Left lung (tissue), 10 donors: ENCODE measurements around the gene PIK3R1. TPM values are rescaled to one million over a fixed set of nuclear protein-coding genes. Genes with fewer than 3 reads are reported as not detected.

Experiments
- ATAC-seq: fragments of 200-7000 bp; cut with Tn5 transposase; one replicate; pipeline ENCODE4 v1.9.1; 2020; ENCODE audit warnings: moderate library complexity
- DNase-seq, 4 donors: peaks; one replicate each; pipeline ENCODE4 v3.0.0-alpha.2; 2013 to 2020
- H3K27ac ChIP-seq, 2 donors: fragments of 200-600 bp; sonication (generic) in 1 of 2; one replicate each; pipeline versions ENCODE4 v1.5.0 to v1.8.0; 2020 to 2021
- H3K27me3 ChIP-seq, 2 donors: fragments of 200-600 bp; sonication (generic) in 1 of 2; one replicate each; pipeline versions ENCODE4 v1.5.0 to v1.8.0; 2020 to 2021
- H3K36me3 ChIP-seq, 2 donors: fragments of 200-600 bp; sonication (generic) in 1 of 2; one replicate each; pipeline versions ENCODE4 v1.5.0 to v1.8.0; 2020 to 2021
- H3K4me1 ChIP-seq, 2 donors: fragments of 200-600 bp; one replicate each; pipeline ENCODE4 v1.8.0; 2021
- H3K4me3 ChIP-seq, 2 donors: fragments of 200-600 bp; sonication (generic) in 1 of 2; one replicate each; pipeline versions ENCODE4 v1.5.0 to v1.8.0; 2020 to 2021; ENCODE audit warnings: mild to moderate bottlenecking in 1 of 2
- H3K9me3 ChIP-seq, 2 donors: fragments of 200-600 bp; sonication (generic) in 1 of 2; one replicate each; pipeline versions ENCODE4 v1.5.0 to v1.8.0; 2020 to 2021
- intact Hi-C, 2 donors: fragments of 100-400 bp; cut with DNase I; formaldehyde crosslinking; loops; one replicate each; pipeline versions ENCODE4 v1.11.2 to v1.14.2; 2022
- polyA plus RNA-seq, 6 donors: library from polyadenylated mRNA; unstranded; fragments of 120-200 nt; gene quantifications; one replicate each; pipeline ENCODE4 v1.2.1, GENCODE V29; 2013; ENCODE audit not compliant: insufficient read length in 6 of 6
- total RNA-seq, 2 donors: library from RNA; stranded (reverse); fragmentation: NEBNext Ultra II Directional; extraction: Animal tissue kit (Norgen Biotek cat#: 25700); gene quantifications; one replicate each; pipeline ENCODE4 v1.2.1, GENCODE V29; 2021
- TF ChIP-seq, protein P1 (sequence below), 2 donors: fragments of 200-600 bp; sonication (generic) in 1 of 2; IDR thresholded peaks; one replicate each; pipeline versions ENCODE4 v1.5.0 to v1.8.0; 2021; ENCODE audit warnings: antibody characterized with exemption in 2 of 2
- donor health status: DM: no; HTN: yes; CAD: no.
- donor health status: DM: no; HTN: no; CAD: no.

The PIK3R1 gene
- total and polyA plus RNA-seq, 8 donors = 70.9 to 92.9 (median 80.5) TPM

GRCh38 chr5:68339921-68340321 lies 124.4 kb downstream of the PIK3R1 start:
- H3K36me3 ChIP-seq = no peaks in the 10 kb centered on the region
- H3K4me1 ChIP-seq = peaks cover 4 to 9% of the 10 kb centered on the region in 2 donors
- DNase-seq (no peak), ATAC-seq (no peak)
- intact Hi-C loops = no loop called here
- no peak overlapping the region for H3K27ac ChIP-seq
- H3K27me3 ChIP-seq = no peaks in the 10 kb centered on the region
- H3K4me3 ChIP-seq = no peak overlapping the region
- H3K9me3 ChIP-seq = no peaks in the 10 kb centered on the region
- TF ChIP-seq, protein P1, sequence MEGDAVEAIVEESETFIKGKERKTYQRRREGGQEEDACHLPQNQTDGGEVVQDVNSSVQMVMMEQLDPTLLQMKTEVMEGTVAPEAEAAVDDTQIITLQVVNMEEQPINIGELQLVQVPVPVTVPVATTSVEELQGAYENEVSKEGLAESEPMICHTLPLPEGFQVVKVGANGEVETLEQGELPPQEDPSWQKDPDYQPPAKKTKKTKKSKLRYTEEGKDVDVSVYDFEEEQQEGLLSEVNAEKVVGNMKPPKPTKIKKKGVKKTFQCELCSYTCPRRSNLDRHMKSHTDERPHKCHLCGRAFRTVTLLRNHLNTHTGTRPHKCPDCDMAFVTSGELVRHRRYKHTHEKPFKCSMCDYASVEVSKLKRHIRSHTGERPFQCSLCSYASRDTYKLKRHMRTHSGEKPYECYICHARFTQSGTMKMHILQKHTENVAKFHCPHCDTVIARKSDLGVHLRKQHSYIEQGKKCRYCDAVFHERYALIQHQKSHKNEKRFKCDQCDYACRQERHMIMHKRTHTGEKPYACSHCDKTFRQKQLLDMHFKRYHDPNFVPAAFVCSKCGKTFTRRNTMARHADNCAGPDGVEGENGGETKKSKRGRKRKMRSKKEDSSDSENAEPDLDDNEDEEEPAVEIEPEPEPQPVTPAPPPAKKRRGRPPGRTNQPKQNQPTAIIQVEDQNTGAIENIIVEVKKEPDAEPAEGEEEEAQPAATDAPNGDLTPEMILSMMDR (IDR thresholded peaks at IDR 0.05) = no peak

DNA sequence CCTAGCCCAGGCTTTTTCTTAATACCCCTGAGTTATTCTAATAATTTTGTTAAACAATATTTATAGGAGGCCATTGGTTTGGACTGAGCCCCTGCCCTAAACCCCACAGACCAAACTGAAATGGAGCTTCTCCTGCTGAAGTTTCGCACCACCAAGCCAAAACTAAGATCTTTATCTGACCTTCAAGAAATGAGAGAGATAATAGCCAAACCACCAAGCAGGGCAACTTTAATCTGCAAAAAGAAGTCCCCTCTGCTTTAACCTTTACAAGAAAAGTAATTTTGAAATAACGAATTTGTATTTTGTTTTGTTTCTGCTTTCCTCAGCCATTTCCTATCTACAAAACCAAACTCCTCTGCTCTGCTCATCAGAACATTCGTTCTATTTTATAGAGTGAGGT lies 125.5 kb downstream of the PIK3R1 start:
- Histone ChIP-seq H3K27ac (no peak overlapping the region), H3K36me3 (no peaks in the 10 kb centered on the region), H3K27me3 (no peaks in the 10 kb centered on the region), H3K4me3 (no peak overlapping the region), H3K4me1 (peaks cover 4 to 9% of the 10 kb centered on the region in 2 donors), H3K9me3 (no peaks in the 10 kb centered on the region)
- TF ChIP-seq, protein P1 (IDR thresholded peaks at IDR 0.05) = no peak
- no peak for DNase-seq
- intact Hi-C loops = no loop called here
- ATAC-seq = no peak

GRCh38 chr5:68342693-68343092 lies 127.1 kb downstream of the PIK3R1 start:
- TF ChIP-seq, protein P1 (IDR thresholded peaks at IDR 0.05) = no peak
- H3K27ac ChIP-seq = no peak overlapping the region
- no peak for DNase-seq

GRCh38 chr5:68343421-68343826 lies 127.9 kb downstream of the PIK3R1 start:
- Histone ChIP-seq H3K4me3 (no peak overlapping the region), H3K4me1 (peaks cover 4 to 9% of the 10 kb centered on the region in 2 donors), H3K9me3 (no peaks in the 10 kb centered on the region), H3K27ac (no peak overlapping the region), H3K27me3 (no peaks in the 10 kb centered on the region), H3K36me3 (no peaks in the 10 kb centered on the region)
- TF ChIP-seq, protein P1 (IDR thresholded peaks at IDR 0.05) = no peak
- ATAC-seq (peak; percentile 70), DNase-seq (no peak)
- intact Hi-C loops = no loop called here

More at GRCh38 chr5:68342693-68343092, 127.1 kb downstream of the PIK3R1 start:
- H3K4me3 ChIP-seq = no peak overlapping the region
- no peaks in the 10 kb centered on the region for H3K9me3 ChIP-seq
- H3K36me3 ChIP-seq = no peaks in the 10 kb centered on the region
- intact Hi-C loops = no loop called here
- H3K4me1 ChIP-seq = peaks cover 4 to 9% of the 10 kb centered on the region in 2 donors
- no peaks in the 10 kb centered on the region for H3K27me3 ChIP-seq
- no peak for ATAC-seq

DNA sequence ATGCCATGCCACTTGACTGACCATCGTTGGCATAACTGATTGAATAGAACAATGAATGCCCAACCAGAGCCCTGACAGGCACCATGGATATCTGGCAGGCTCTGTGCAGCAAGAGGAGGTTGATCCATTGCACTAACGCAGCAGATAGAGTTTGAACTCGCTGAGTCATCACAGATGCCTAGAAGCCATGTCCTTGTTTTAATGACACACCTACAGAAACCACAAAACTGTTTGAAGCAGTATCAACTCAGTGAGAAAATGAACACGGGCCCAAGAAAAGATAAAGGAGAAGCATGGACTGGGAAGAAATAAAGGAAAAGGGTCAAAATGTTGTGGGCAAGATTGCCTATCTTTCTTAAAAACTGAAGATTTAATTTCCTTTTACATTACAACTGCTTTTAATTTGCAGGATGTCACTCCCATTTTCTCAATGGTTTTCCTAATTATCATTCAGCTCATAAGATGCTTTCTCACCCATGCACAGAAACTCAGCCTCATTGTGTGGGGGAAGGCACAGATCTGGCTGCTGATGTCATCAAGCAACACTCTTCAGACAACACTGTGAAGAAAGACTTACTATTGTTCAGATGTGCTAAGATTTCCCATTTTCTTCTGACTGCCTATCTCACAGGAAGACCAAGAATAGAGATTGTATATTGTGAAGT lies 129.0 kb downstream of the PIK3R1 start:
- peak; percentile 36 for ATAC-seq
- Histone ChIP-seq H3K9me3 (no peaks in the 10 kb centered on the region), H3K36me3 (no peaks in the 10 kb centered on the region), H3K4me3 (no peak overlapping the region), H3K27ac (no peak overlapping the region), H3K27me3 (no peaks in the 10 kb centered on the region), H3K4me1 (peaks cover 4 to 9% of the 10 kb centered on the region in 2 donors)
- TF ChIP-seq, protein P1 (IDR thresholded peaks at IDR 0.05) = no peak
- intact Hi-C loops = no loop called here
- no peak for DNase-seq
